Measurements from ENCODE around the gene ETV2. TPM values are rescaled to one million over a fixed set of nuclear protein-coding genes. Genes with fewer than 3 reads are reported as not detected.

ETV2 gene
- total and polyA plus RNA-seq, 2 donors (not counting 3 experiments of a cell fraction or from before 2014, with no cell fraction given) = 1.0 to 1.5 TPM

GRCh38 chr19:35669566-35669965 is 28.0 kb downstream of the ETV2 start:
- H3K4me2 ChIP-seq (ENCODE audit: insufficient read depth, low read length) = no peak overlapping the region
- no peaks in the 10 kb centered on the region for H3K9me3 ChIP-seq (replicated peaks; ENCODE audit: control insufficient read depth, insufficient read depth, low read length)
- BruUV-seq (replicated peaks) = no TSS peak
- no peak overlapping the region for H3K9ac ChIP-seq (replicated peaks; ENCODE audit: extremely low read depth, insufficient read depth, low read length)
- H3K27me3 ChIP-seq (ENCODE audit: control insufficient read depth in 2 of 2, insufficient read depth in 2 of 2, low read length in 2 of 2) = peaks cover 2 to 3% of the 10 kb centered on the region in 2 experiments
- ChIA-PET CTCF (no interaction called here), POLR2A (no interaction called here)
- H3K4me3 ChIP-seq (replicated peaks in 1 of 3; ENCODE audit: insufficient read depth in 1 of 3, low read depth in 1 of 3, low read length in 3 of 3) = no peak overlapping the region
- no peak overlapping the region for H2AFZ ChIP-seq (ENCODE audit: low read depth, low read length)
- H3K79me2 ChIP-seq (ENCODE audit: control insufficient read depth, insufficient read depth, low read length) = no peaks in the 10 kb centered on the region
- dilution Hi-C loops (cut with MboI; ENCODE audit: extremely low pct_ligation_motif_present, low sequenced_read_pairs) (no loop called here), intact Hi-C loops (cut with micrococcal nuclease) (no loop called here)
- no peak overlapping the region for H3K27ac ChIP-seq (ENCODE audit: insufficient read depth, low read depth, low read length)
- no peak for TF ChIP-seq POLR2A (IDR thresholded peaks at IDR 0.05; ENCODE audit: low read depth, low read length)
- no peak for TF ChIP-seq CTCF (IDR thresholded peaks at IDR 0.05; ENCODE audit: extremely low read depth in 1 of 2, insufficient read depth in 1 of 2, low read depth in 1 of 2, low read length in 2 of 2)
- TF ChIP-seq POLR2AphosphoS5 (IDR thresholded peaks at IDR 0.05; ENCODE audit: insufficient read depth, low read depth, low read length) = no peak
- no peaks in the 10 kb centered on the region for H3K9me1 ChIP-seq (replicated peaks; ENCODE audit: control insufficient read depth, extremely low read depth, insufficient read depth, low read length)
- no peaks in the 10 kb centered on the region for H3K36me3 ChIP-seq (ENCODE audit: control insufficient read depth in 2 of 2, extremely low read depth in 1 of 2, insufficient read depth in 2 of 2, low read length in 2 of 2)
- H3K4me1 ChIP-seq (ENCODE audit: control insufficient read depth, extremely low read depth, insufficient read depth, low read length) = no peaks in the 10 kb centered on the region
- no peak for FAIRE-seq
- DNase-seq (ENCODE audit: low read depth, low spot score) = no peak
- no peaks in the 10 kb centered on the region for H4K20me1 ChIP-seq (replicated peaks; ENCODE audit: control insufficient read depth, extremely low read depth, insufficient read depth, low read length)

- TF ChIP-seq GATA2 (IDR thresholded peaks at IDR 0.05; ENCODE audit: insufficient read depth, insufficient read length, low read depth, low read length) = no peak
- no peak for TF ChIP-seq POLR2A (IDR thresholded peaks at IDR 0.05; ENCODE audit: low read depth, low read length)
- no peak for TF ChIP-seq CTCF (IDR thresholded peaks at IDR 0.05; ENCODE audit: extremely low read depth in 1 of 2, insufficient read depth in 1 of 2, low read depth in 1 of 2, low read length in 2 of 2)
- TF ChIP-seq MYC (IDR thresholded peaks at IDR 0.05; ENCODE audit: low read depth, low read length) = no peak
- no peak for TF ChIP-seq EZH2 (IDR thresholded peaks at IDR 0.05; ENCODE audit: borderline replicate concordance, low read depth, low read length, severe bottlenecking)
- TF ChIP-seq JUN (IDR thresholded peaks at IDR 0.05; ENCODE audit: borderline replicate concordance, insufficient read depth, insufficient read length, low read depth) = no peak
- no peak for TF ChIP-seq POLR2AphosphoS5 (IDR thresholded peaks at IDR 0.05; ENCODE audit: insufficient read depth, low read depth, low read length)
- no peak for TF ChIP-seq MAX (IDR thresholded peaks at IDR 0.05; ENCODE audit: insufficient read depth, insufficient read length)
- no peak for TF ChIP-seq FOS (IDR thresholded peaks at IDR 0.05; ENCODE audit: borderline replicate concordance, insufficient read depth, low read length)
- Histone ChIP-seq H3K9me1 (replicated peaks; ENCODE audit: control insufficient read depth, extremely low read depth, insufficient read depth, low read length) (no peaks in the 10 kb centered on the region), H4K20me1 (replicated peaks; ENCODE audit: control insufficient read depth, extremely low read depth, insufficient read depth, low read length) (no peaks in the 10 kb centered on the region), H3K36me3 (ENCODE audit: control insufficient read depth in 2 of 2, extremely low read depth in 1 of 2, insufficient read depth in 2 of 2, low read length in 2 of 2) (no peaks in the 10 kb centered on the region), H3K27ac (ENCODE audit: insufficient read depth, low read depth, low read length) (no peak overlapping the region), H3K4me1 (ENCODE audit: control insufficient read depth, extremely low read depth, insufficient read depth, low read length) (no peaks in the 10 kb centered on the region), H3K4me3 (replicated peaks in 1 of 3; ENCODE audit: insufficient read depth in 1 of 3, low read depth in 1 of 3, low read length in 3 of 3) (no peak overlapping the region), H3K9ac (replicated peaks; ENCODE audit: extremely low read depth, insufficient read depth, low read length) (no peak overlapping the region), H3K27me3 (ENCODE audit: control insufficient read depth in 2 of 2, insufficient read depth in 2 of 2, low read length in 2 of 2) (peaks cover 2 to 3% of the 10 kb centered on the region in 2 experiments), H3K79me2 (ENCODE audit: control insufficient read depth, insufficient read depth, low read length) (no peaks in the 10 kb centered on the region), H3K4me2 (ENCODE audit: insufficient read depth, low read length) (no peak overlapping the region), H3K9me3 (replicated peaks; ENCODE audit: control insufficient read depth, insufficient read depth, low read length) (no peaks in the 10 kb centered on the region), H2AFZ (ENCODE audit: low read depth, low read length) (no peak overlapping the region)
- no peak for DNase-seq (ENCODE audit: low read depth, low spot score)
- POLR2A ChIA-PET = no interaction called here
- dilution Hi-C loops (cut with MboI; ENCODE audit: extremely low pct_ligation_motif_present, low sequenced_read_pairs) = no loop called here
- intact Hi-C loops (cut with micrococcal nuclease) = no loop called here
- no peak for FAIRE-seq
- CTCF ChIA-PET = no interaction called here
- BruUV-seq (replicated peaks) = no TSS peak
Observed at GRCh38 chr19:35669974-35670373, 28.4 kb downstream of the ETV2 start.
